ENCODE results near the gene MMP8.
"Not testable (repeated sequence)": the region's sequence is repeated elsewhere in the genome, so short reads cannot be mapped to it uniquely, and the experiment has no call there.

MMP8 gene

DNA sequence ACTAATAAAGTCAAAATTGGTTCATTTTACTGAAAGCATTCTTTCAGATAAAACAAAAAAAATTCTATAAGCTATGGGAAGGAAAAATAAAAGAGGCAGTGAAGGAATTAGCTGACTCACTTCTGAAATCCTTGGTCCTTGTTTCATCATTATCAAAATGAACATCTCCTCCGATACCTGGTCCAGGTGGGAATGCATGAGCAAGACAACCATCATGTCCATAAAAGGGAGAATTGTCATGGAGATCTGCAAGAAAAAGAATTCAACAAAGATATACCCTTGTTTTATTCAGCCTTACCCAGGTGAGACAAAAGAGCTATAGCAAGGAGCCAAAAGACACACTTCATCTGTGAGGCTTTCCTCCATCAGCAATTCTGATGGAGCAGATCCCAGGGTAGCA is 28.5 kb upstream of the MMP8 start:
- in situ Hi-C loops (cut with HindIII; ENCODE audit: low pct_ligation_motif_present, low sequenced_read_pairs) = no loop called here
- H3K27ac ChIP-seq = no peak overlapping the region
- H3K36me3 ChIP-seq (replicated peaks) = no peaks in the 10 kb centered on the region
- no peaks in the 10 kb centered on the region for H3K27me3 ChIP-seq (replicated peaks)
- DNase-seq = no peak
- no peak overlapping the region for H3K4me3 ChIP-seq (ENCODE audit: low read depth, low read length)
- TF ChIP-seq, protein P1, sequence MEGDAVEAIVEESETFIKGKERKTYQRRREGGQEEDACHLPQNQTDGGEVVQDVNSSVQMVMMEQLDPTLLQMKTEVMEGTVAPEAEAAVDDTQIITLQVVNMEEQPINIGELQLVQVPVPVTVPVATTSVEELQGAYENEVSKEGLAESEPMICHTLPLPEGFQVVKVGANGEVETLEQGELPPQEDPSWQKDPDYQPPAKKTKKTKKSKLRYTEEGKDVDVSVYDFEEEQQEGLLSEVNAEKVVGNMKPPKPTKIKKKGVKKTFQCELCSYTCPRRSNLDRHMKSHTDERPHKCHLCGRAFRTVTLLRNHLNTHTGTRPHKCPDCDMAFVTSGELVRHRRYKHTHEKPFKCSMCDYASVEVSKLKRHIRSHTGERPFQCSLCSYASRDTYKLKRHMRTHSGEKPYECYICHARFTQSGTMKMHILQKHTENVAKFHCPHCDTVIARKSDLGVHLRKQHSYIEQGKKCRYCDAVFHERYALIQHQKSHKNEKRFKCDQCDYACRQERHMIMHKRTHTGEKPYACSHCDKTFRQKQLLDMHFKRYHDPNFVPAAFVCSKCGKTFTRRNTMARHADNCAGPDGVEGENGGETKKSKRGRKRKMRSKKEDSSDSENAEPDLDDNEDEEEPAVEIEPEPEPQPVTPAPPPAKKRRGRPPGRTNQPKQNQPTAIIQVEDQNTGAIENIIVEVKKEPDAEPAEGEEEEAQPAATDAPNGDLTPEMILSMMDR (IDR thresholded peaks at IDR 0.05; ENCODE audit: low read depth, low read length, missing control alignments) = no peak

DNA sequence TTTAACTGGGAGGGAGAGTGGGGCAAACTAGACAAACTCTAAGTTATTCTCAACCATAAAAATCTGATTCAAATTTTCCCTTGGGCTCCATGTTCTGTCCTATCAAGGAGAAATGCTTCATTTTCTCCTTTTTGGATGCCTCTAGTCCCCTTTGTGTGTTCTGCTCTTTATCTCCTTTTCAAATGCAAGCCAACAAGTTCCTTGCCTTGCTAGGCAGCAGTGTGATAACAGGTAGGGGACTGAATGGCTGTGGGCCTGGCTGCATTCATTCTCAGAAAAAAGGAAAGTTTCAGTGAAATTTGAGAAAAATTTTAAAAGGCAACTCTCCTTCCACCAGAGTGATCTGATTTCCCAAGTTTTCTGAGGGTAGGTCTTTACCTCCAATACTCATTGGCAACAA is 26.9 kb upstream of the MMP8 start:
- in situ Hi-C loops (cut with HindIII; ENCODE audit: low pct_ligation_motif_present, low sequenced_read_pairs) = no loop called here
- DNase-seq = no peak
- no peaks in the 10 kb centered on the region for H3K36me3 ChIP-seq (replicated peaks)
- H3K27ac ChIP-seq = no peak overlapping the region
- TF ChIP-seq, protein P1 (IDR thresholded peaks at IDR 0.05; ENCODE audit: low read depth, low read length, missing control alignments) = no peak
- no peak overlapping the region for H3K4me3 ChIP-seq (ENCODE audit: low read depth, low read length)
- H3K27me3 ChIP-seq (replicated peaks) = no peaks in the 10 kb centered on the region

DNA sequence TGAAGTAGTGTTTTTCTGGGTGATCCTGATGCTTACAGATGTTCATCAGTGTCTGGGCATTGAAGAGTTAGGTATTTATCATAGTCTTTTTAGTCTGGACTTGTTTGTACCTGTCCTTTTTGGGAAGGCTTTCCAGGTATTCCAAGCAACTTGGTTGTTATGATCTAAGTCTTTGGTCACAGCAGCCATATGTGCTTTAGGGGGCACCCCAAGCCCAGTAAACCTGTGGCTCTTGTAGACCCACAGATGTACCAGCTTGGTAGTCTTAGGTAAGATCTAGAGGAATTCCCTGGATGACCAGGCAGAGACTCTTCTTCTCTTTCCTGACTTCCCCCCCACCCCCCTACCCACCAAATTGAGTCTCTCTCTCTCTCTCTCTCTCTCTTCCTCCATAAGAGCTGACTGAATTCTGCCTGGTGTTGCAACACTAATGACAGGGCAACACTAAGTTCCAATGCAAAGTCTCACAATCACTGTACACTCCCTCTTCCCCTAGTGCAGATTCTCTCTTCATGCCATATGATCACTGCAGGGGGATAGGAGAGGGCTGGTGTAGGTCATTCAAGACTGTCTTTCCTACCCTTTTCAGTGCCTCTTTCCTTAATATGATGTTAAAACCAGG is 24.5 kb upstream of the MMP8 start:
- H3K36me3 ChIP-seq (replicated peaks) = no peaks in the 10 kb centered on the region
- H3K27ac ChIP-seq = no peak overlapping the region
- no peak overlapping the region for H3K4me3 ChIP-seq (ENCODE audit: low read depth, low read length)
- no peak for DNase-seq
- in situ Hi-C loops (cut with HindIII; ENCODE audit: low pct_ligation_motif_present, low sequenced_read_pairs) = no loop called here
- TF ChIP-seq, protein P1 (IDR thresholded peaks at IDR 0.05; ENCODE audit: low read depth, low read length, missing control alignments) = no peak
- no peaks in the 10 kb centered on the region for H3K27me3 ChIP-seq (replicated peaks)

DNA sequence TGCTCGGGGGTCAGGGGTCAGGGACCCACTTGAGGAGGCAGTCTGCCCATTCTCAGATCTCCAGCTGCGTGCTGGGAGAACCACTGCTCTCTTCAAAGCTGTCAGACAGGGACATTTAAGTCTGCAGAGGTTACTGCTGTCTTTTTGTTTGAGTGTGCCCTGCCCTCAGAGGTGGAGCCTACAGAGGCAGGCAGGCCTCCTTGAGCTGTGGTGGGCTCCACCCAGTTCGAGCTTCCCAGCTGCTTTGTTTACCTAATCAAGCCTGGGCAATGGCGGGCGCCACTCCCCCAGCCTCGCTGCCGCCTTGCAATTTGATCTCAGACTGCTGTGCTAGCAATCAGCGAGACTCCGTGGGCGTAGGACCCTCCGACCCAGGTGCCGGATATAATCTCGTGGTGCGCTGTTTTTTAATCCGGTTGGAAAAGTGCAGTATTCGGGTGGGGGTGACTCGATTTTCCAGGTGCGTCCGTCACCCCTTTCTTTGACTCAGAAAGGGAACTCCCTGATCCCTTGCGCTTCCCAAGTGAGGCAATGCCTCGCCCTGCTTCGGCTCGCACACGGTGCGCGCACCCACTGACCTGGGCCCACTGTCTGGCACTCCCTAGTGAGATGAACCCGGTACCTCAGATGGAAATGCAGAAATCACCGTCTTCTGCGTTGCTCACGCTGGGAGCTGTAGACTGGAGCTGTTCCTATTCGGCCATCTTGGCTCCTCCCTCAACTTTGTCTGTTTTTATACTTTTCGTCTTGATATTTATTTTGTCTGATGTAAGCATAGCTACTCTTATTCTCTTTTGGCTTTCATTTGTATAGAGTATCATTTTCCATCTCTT is 22.2 kb upstream of the MMP8 start:
- H3K27me3 ChIP-seq (replicated peaks); H3K4me3 ChIP-seq (ENCODE audit: low read depth, low read length); H3K36me3 ChIP-seq (replicated peaks); H3K27ac ChIP-seq; DNase-seq; in situ Hi-C loops (cut with HindIII; ENCODE audit: low pct_ligation_motif_present, low sequenced_read_pairs): not testable (repeated sequence)

DNA sequence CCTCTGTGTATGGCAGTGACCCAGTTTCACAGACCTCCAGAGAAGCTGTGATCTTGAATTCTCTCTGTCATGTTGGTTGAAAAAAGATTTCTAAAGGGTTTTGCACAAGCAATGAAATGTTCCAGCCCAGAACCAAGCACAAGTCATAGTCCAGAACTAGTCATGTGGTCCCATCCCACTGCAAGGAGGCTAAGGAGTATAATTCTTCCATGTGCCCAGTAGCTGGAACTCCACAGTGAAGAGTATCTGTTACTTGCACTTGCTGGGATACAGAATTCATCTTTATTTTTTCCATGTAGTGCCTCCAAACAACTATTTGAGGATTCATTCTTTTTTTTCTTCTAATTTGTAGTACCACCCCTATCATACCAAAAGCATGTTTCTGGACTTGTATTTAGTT is 9.9 kb upstream of the MMP8 start:
- in situ Hi-C loops (cut with HindIII; ENCODE audit: low pct_ligation_motif_present, low sequenced_read_pairs) = no loop called here
- Histone ChIP-seq H3K4me3 (ENCODE audit: low read depth, low read length) (no peak overlapping the region), H3K27me3 (replicated peaks) (no peaks in the 10 kb centered on the region), H3K36me3 (replicated peaks) (no peaks in the 10 kb centered on the region), H3K27ac (no peak overlapping the region)
- no peak for DNase-seq
- TF ChIP-seq, protein P1 (IDR thresholded peaks at IDR 0.05; ENCODE audit: low read depth, low read length, missing control alignments) = no peak

DNA sequence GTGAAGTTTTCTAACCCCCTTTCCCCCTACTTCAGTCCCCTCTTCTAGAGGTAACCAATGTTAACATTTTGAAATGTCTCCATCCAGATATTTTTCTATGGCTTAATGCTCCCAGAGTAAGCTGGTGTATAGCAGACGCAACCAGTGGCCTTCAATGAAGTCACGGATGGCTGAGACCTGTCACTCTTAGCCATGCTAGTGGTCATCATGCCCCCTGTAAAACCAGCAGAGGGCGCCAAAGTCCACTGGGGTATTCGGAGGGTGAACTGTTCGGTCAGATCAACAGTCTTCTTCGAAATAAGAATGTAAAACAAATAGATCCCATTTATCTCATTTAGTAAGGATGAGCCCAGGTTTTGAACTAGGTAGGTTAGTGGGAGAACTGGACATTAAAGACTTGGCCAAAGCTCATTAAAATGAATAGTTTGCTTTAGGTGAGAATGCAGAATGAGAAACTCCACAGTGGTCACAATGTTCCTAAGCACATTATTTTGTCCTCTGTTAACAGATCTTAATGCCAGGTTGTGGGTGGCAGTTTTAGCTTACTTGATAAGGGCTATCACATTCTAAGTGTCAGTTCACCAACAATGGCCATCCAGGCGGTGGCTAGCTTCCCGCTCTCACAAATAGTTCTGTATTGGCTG is 8.6 kb upstream of the MMP8 start:
- DNase-seq = peak; percentile 53
- H3K4me3 ChIP-seq (ENCODE audit: low read depth, low read length) = no peak overlapping the region
- in situ Hi-C loops (cut with HindIII; ENCODE audit: low pct_ligation_motif_present, low sequenced_read_pairs) = no loop called here
- no peaks in the 10 kb centered on the region for H3K27me3 ChIP-seq (replicated peaks)
- TF ChIP-seq, protein P1 (IDR thresholded peaks at IDR 0.05; ENCODE audit: low read depth, low read length, missing control alignments) = peak; percentile 92
- H3K36me3 ChIP-seq (replicated peaks) = no peaks in the 10 kb centered on the region
- no peak overlapping the region for H3K27ac ChIP-seq

DNA sequence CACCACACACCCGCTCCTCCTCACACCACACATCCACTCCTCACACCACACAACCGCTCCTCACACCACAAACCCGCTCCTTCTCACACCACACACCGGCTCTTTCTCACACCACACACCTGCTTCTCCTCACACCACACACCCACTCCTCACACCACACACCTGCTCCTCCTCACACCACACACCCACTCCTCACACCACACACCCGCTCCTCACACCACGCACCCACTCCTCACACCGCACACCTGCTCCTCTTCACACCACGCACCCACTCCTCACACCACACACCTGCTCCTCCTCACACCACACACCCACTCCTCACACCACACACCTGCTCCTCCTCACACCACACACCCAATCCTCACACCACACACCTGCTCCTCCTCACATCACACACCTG is 6.2 kb upstream of the MMP8 start:
- H3K4me3 ChIP-seq (ENCODE audit: low read depth, low read length); DNase-seq; H3K27me3 ChIP-seq (replicated peaks); in situ Hi-C loops (cut with HindIII; ENCODE audit: low pct_ligation_motif_present, low sequenced_read_pairs); H3K27ac ChIP-seq; H3K36me3 ChIP-seq (replicated peaks): not testable (repeated sequence)

Data from brain microvascular endothelial cell (primary cell).